Measurements from ENCODE around the gene LRRC32. TPM values are rescaled to one million over a fixed set of nuclear protein-coding genes. Genes with fewer than 3 reads are reported as not detected.
A peak's percentile ranks its signal among the peaks of the same experiment; 100 is the strongest.

LRRC32 gene
- total RNA-seq, 4 donors from 2014 or later = 15.6 to 42.5 (median 17.9) TPM

DNA sequence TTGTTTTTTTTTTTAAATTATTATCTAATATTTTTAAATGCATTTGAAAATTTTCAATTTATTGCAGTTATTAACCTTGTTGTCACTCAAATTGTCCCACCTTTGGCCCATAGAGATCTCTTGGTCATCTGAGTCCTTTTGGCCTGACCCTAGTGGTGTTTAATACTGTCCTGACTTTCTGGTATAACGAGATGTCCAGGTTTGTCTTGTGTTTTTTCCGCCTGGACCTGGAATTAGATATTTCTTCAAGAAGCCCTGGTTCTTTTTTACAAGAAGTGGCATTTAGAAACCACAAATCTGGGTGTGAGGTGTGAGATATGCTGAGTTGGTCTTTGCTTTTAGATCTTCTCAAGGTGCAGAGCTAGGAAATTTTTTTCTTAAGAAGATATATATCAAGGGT lies 38.1 kb downstream of the LRRC32 start:
- no peaks in the 10 kb centered on the region for H3K27me3 ChIP-seq
- intact Hi-C loops (cut with DNase I) = no loop called here
- TF ChIP-seq, protein P1, sequence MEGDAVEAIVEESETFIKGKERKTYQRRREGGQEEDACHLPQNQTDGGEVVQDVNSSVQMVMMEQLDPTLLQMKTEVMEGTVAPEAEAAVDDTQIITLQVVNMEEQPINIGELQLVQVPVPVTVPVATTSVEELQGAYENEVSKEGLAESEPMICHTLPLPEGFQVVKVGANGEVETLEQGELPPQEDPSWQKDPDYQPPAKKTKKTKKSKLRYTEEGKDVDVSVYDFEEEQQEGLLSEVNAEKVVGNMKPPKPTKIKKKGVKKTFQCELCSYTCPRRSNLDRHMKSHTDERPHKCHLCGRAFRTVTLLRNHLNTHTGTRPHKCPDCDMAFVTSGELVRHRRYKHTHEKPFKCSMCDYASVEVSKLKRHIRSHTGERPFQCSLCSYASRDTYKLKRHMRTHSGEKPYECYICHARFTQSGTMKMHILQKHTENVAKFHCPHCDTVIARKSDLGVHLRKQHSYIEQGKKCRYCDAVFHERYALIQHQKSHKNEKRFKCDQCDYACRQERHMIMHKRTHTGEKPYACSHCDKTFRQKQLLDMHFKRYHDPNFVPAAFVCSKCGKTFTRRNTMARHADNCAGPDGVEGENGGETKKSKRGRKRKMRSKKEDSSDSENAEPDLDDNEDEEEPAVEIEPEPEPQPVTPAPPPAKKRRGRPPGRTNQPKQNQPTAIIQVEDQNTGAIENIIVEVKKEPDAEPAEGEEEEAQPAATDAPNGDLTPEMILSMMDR (IDR thresholded peaks at IDR 0.05) = no peak
- TF ChIP-seq POLR2A (IDR thresholded peaks at IDR 0.05) = no peak
- H3K27ac ChIP-seq = no peak overlapping the region
- no peaks in the 10 kb centered on the region for H3K36me3 ChIP-seq
- H3K9me3 ChIP-seq = no peaks in the 10 kb centered on the region
- DNase-seq = no peak
- WGBS, 2 donors = 89 to 92% methylated on average over 2 of the region's 2 CpGs
- peaks cover 0 to 11% of the 10 kb centered on the region in 2 donors for H3K4me1 ChIP-seq
- no peak overlapping the region for H3K4me3 ChIP-seq (replicated peaks in 1 of 3)

DNA sequence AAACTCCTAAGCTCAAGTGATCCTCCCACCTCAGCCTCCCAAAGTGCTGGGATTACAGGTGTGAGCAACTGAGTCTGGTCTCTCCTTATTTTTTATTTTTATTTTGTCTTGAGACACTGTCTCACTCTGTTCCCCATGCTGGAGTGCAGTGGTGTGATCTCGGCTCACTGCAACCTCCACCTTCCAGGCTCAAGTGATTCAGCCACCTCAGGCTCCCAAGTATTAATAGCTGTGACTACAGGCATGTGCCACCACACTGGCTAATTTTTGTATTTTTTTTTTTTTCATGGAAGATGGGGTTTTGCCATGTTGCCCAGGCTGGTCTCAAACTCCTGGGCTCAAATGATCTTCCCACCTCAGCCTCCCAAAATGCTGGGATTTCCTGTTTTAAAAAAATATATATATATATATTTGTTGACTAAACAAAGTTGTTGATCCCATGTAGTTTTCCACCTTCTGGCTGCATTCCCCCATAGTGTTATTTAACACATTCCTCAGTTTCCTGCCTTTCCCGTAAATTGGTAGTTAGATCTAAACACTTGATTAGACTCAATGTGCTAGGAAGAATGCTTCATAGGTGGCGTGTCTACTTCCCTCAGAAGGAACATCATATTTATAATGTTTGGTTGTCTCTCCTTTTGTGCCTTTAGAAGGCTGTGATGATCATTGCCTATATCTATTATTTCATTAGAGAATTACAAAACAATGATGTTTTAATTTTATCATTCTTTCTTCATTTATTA lies 38.8 kb downstream of the LRRC32 start:
- TF ChIP-seq, protein P1 (IDR thresholded peaks at IDR 0.05) = no peak
- no peak for TF ChIP-seq POLR2A (IDR thresholded peaks at IDR 0.05)
- Histone ChIP-seq H3K36me3 (no peaks in the 10 kb centered on the region), H3K4me1 (peaks cover 0 to 11% of the 10 kb centered on the region in 2 donors), H3K27me3 (no peaks in the 10 kb centered on the region), H3K4me3 (replicated peaks in 1 of 3) (no peak overlapping the region), H3K27ac (no peak overlapping the region), H3K9me3 (no peaks in the 10 kb centered on the region)
- no peak for DNase-seq
- WGBS, 2 donors = 88% methylated on average over 3 of the region's 3 CpGs
- intact Hi-C loops (cut with DNase I) = no loop called here

DNA sequence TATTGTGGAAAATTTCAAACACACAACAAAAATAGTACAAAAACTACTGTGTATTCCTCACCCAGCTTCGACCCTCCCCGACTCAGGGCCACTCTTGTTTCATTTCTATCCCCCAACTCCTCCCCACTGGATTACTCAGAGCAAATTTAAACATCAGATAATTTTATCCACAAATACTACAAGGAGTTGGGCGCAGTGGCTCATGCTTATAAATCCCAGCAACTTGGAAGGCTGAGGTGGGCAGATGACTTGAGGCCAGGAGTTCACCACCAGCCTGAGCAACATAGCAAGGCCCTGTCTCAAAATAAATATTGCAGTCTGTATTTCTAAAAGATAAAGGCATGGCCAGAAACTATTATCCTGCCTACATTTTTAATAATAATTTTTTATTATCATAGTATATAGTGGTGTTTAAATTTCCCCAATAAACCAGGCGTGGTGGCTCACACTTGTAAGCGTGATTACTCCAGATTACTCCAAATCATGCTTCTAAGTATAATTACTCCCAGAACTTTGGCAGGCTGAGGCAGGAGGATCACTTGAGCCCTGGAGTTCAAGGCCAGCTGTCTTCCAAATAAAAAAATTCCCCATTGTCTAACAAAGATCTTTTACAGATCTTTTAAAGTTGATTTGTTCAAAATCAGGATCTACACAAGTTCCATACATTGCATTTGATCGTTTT lies 39.8 kb downstream of the LRRC32 start:
- Histone ChIP-seq H3K27ac (peak overlapping the region; percentile 58 to 85 (median 63)), H3K9me3 (no peaks in the 10 kb centered on the region), H3K36me3 (no peaks in the 10 kb centered on the region), H3K27me3 (no peaks in the 10 kb centered on the region), H3K4me1 (peaks cover 0 to 11% of the 10 kb centered on the region in 2 donors), H3K4me3 (replicated peaks in 1 of 3) (no peak overlapping the region)
- DNase-seq = no peak
- intact Hi-C loops (cut with DNase I) = no loop called here
- TF ChIP-seq, protein P1 (IDR thresholded peaks at IDR 0.05) = no peak
- TF ChIP-seq POLR2A (IDR thresholded peaks at IDR 0.05) = no peak
- 79 to 86% methylated on average over 6 of the region's 6 CpGs for WGBS, 2 donors

DNA sequence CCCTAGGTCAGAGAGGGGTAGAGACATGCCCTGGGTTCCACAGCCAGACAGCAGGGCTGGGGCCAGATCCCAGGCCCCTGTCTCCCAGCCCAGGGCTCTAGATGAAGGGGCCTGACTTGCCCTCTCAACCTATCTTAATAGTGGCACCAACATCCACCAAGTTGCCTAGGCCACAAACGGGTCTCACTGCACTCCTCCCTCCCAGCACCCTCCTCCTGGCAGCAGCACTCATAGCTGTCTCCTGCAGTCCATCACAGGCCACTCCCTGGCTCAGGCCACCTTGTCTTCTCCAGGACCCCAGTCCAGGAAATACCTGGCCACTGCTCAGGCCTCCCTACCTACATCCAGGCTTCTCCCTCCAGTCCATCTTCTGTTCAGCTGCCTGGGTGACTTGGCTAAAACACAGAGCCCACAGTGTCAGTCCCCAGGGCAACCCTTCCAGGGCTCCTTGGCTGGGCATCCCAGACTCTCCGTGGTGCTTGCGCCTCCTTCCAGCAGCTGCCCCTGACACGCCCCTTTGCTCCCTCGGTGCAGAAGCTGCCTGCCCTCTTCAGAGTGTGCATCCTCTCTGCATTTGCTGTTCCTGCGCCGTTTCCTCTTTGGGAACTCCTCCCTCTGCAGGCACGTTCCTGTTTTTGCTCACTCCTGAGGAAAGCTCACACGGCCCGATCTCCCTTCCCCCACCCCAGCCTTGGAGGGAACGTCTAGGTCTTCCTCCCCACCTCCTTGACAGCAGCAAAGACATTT lies 40.5 kb downstream of the LRRC32 start:
- intact Hi-C loops (cut with DNase I) = no loop called here
- peak in 1 of 2 donors; percentile 24 for DNase-seq
- Histone ChIP-seq H3K27ac (peak overlapping the region; percentile 58 to 85 (median 63)), H3K4me1 (peaks cover 0 to 11% of the 10 kb centered on the region in 2 donors), H3K27me3 (no peaks in the 10 kb centered on the region), H3K36me3 (no peaks in the 10 kb centered on the region), H3K4me3 (replicated peaks in 1 of 3) (no peak overlapping the region), H3K9me3 (no peaks in the 10 kb centered on the region)
- WGBS, 2 donors = 40 to 42% methylated on average over 11 of the region's 11 CpGs
- TF ChIP-seq POLR2A (IDR thresholded peaks at IDR 0.05) = no peak
- TF ChIP-seq, protein P1 (IDR thresholded peaks at IDR 0.05) = no peak

All from thyroid gland (tissue), 4 donors.